ENCODE results near the gene BCL2.
A peak's percentile ranks its signal among the peaks of the same experiment; 100 is the strongest.

Gene BCL2

DNA sequence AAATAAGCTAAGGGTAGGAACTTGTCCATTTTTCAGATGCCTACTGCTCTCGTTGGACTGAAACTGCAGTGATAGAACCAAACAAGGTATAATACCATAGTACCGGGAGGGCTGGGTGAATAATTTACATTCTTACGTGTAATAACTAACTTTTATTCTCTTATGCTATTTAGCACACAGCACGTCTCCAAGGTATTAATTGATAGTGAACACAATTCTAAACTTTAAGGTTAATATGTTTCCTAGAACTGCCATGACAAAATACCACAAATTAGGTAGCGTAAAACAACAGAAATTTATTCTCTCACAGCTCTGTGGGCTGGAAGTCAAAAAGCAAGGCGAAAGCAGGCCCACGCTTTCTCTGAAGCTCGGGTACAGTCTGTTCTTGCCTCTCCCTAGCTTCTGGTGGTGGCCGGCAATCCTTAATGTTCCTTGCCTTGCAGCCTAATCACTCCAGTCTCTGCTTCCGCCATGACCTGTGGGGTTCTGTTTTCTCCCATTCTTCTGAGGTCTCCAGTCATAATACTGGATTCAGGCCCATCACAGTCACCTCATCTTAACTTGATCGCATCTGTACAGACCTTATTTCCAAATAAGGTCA, 5.6 kb upstream of the BCL2 start:
- DNase-seq: no peak

DNA sequence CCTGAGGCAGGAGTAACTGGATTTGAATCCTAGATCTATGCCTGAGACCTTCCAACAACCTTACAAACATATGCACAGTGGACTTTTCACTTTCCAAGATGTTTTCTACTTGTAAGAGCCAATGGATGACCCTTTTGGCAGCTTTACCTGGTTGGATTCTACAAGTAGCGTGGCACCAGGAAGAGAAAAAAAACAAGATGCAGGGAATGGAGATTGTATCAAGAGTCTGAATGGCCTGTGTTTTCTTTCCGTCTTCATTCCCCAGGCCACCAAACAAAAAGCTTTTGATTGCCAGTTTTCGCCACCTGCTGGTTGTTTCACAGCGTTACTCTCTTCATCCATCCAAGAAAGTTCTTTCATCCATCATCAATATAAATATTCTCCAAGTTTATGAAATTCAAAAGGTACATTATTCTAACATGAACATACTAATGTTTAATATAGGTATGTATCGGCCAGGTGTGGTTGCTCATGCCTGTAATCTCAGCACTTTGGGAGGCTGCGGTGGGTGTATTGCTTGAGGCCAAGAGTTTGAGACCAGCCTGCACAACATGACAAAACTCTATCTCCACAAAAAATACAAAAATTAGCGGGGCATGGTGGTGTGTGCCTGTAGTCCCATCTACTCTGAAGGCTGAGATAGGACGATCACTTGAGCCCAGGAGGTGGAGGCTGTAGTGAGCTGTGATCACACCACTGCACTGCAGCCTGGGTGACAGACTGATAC, 3.5 kb upstream of the BCL2 start:
- peak; percentile 67 for DNase-seq

DNA sequence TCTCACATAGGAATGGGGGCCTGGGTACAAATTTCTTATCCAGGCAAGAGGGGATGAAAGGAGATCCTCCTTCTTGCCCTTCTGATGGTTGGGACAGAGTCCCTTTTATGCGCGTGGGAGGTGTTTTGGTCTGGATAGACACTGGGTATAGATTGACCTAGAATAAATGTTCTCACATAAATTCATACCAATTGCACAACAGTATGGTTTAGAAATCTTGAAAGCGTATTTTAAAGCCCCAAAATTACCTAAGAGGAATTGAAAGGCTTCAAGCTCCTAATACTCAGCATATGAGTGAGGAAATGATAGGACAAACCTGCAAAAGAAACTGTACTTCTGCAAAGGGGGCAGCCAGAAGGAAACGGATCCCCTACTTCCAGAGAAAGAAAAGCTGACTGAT, 2.6 kb upstream of the BCL2 start:
- DNase-seq: no peak

GRCh38 chr18:63321291-63321690, 1.7 kb upstream of the BCL2 start:
- no peak for DNase-seq

GRCh38 chr18:63320975-63321265, 1.4 kb upstream of the BCL2 start:
- no peak for DNase-seq

DNA sequence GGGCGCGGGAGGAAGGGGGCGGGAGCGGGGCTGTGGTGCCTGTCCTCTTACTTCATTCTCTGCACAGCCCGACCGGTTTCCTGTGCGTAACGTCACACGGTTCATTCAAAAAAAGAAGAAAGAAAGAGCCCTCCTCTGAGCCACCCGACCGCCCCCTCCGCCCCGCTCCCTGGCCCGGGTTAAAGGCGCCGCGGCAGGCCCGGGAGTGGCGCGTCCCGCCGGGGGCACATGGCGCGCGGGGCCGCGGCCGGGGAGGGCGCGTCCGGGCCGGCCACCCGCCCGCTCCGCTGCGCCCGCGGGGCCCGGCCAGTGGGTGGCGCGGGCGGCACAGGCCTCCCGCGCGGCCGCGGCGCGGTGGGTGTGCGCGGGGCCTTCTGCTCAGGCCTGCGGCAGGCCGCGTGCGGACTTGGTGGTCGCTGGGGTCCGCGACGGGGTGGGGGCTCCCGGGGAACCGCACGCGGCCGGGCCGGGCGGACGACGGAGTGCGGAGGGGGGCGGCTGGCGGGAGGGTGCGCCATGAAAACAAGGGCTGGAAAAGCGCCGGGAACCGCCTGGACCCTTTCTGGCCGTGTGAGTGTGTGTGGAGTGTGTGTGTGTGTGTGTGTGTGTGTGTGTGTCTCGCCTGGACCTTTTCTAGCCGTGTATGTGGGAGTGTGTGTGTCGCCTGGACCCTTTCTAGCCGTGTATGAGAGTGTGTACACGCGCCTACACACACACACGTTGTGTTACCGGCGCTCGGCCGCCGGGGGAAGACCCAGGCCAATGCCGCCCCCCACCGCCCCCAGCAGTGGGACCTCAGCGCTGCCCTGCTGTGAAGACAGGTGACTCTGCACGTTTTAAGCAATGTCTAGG, 780 bp upstream of the BCL2 start:
- DNase-seq: peak; percentile 68

GRCh38 chr18:63318889-63319382, 633 bp downstream of the BCL2 start:
- no peak for DNase-seq

GRCh38 chr18:63317982-63318888, 1.3 kb downstream of the BCL2 start:
- no peak for DNase-seq

DNA sequence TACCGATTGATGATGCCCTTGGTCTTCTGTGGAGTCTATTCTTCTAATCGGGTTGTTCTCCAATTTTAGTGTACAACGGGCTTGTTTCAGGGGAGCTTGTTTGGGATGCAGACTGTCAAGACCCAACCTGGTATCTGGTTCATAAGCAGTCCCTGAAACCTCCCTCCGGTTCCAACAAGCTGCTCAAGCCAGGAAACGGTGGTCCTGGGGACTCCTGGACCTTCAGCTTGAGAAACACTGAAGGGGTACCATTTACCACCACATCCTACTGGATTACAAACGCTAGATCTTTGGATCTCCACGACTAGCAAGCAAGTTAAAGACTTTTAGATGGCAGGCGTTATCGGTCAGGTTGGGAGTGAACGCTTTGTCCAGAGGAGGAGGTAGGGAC, 2.0 kb downstream of the BCL2 start:
- DNase-seq: no peak

- DNase-seq: no peak
These were observed 2.7 kb downstream of the BCL2 start for GRCh38 chr18:63316612-63317555.

- DNase-seq: no peak
These were observed 3.7 kb downstream of the BCL2 start for GRCh38 chr18:63315876-63316275.

DNA sequence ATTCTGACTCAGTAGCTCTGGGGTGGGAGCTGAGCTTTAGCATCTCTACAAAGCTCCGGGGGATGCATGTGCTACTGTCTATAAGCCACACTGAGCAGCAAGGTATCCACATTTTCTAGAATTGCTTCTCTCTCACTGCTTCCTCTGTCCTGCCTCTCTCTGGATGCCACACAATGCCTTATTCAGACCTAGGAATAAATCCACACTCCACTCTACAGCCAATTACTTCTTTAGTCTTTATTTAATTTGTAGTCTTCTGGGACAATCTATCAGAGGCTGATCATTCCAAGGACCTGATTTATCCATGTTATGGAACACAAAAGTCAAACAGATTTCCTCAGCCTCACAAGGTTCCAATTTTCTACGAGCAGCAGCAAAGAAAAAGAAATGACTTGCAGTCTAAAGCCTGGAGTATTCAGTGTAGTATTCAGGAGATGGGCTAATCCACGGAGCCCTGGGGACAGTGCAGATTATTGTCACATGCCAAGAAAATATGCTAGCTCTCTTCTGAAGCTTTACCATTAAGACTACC, 4.4 kb downstream of the BCL2 start:
- DNase-seq: no peak

GRCh38 chr18:63314062-63314790, 5.3 kb downstream of the BCL2 start:
- no peak for DNase-seq

DNA sequence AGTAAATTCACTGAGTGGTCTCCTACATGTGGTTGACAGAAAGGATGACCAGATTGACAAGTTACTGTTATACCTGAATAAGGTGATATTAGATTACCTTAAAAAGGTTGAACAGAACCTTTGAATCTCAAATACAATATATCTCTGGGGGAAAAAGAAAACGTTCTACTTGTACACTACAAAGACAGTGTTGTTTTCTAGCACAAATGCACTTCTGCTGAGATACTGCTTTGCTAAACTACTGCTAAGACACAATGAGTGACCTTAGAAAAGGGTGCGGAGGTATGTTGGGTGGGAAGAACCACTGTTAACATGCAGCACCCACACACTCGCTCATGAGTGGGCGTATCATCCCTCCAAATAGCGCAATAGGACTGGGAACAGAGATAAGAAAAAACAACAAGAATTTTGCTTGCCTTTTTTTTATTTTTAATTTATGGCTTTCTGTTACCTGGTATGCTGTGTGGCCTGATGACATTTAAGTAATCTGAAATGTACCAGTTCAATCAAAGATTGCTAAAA, 6.1 kb downstream of the BCL2 start:
- no peak for DNase-seq

- DNase-seq: no peak
These were observed 6.7 kb downstream of the BCL2 start for GRCh38 chr18:63312737-63313395.

DNA sequence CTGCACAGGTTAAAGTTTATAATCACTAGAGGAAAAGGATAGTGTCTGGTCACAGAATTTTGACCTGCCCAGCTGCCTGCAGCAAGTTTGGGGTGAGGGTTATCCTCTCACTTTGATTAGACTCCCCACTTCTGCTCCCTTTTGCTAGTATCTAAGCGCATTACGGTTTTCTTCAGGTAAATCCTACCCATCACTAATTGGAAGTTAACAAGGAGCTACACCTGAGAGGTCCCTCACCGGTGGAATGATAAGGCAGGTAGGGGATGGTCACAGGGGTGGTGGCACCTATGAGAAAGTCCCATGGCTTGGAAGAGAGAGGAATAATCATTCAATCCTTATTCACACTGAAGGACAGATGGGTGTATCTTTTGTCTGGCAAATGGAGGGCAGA, 7.6 kb downstream of the BCL2 start:
- DNase-seq: no peak

GRCh38 chr18:63311118-63312018, 8.2 kb downstream of the BCL2 start:
- DNase-seq: no peak

DNA sequence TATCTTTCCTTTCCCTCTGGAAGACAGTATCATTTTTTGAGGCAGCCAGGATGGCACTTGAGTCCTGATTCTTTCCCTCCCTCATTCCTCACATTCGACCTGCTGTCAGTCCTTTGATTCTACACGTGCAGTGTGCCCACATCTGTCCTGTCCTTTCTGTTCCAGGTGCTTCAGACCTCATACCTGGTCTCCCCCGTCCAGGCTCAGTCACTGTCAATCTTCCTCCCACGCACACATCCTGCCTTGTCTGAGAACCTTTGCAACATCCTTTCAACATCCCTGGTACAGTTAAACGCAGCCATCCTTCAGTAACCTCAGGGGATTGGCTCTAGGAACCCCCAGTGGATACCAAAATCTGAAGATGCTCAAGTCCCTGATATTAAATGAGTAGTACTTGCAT, 10.1 kb downstream of the BCL2 start:
- DNase-seq: no peak

All from NCI-H1694 (cell line).